ENCODE results near the gene ANAPC16. TPM values are rescaled to one million over a fixed set of nuclear protein-coding genes. Genes with fewer than 3 reads are reported as not detected.

ANAPC16 gene
- total and polyA plus RNA-seq, 7 experiments from 2014 or later = 85.5 to 445 (median 118) TPM

- no peak overlapping the region for H3K4me3 ChIP-seq (ENCODE audit: low read length)
- Mint-ChIP-seq H3K27ac (peak overlapping the region; percentile 35 to 90 (median 71)), H3K36me3 (peaks cover 6 to 32% (median 19%) of the 10 kb centered on the region in 5 donors), H3K9me3 (peaks cover 0 to 2% (median 0%) of the 10 kb centered on the region in 11 donors), H3K4me1 (peaks cover 48 to 71% (median 59%) of the 10 kb centered on the region in 7 donors), H3K27me3 (no peaks in the 10 kb centered on the region), H3K4me3 (peak overlapping the region in 8 of 10 donors; percentile 32 to 60 (median 42))
- no peak for DNase-seq
- H3K9me3 ChIP-seq (ENCODE audit: control insufficient read depth in 2 of 3, low read length in 3 of 3) = no peaks in the 10 kb centered on the region
- ChIA-PET CTCF (interaction anchor here (0.6 to 1.2 kb wide), 4 partner anchors 54 to 331 kb away, joined by 3 to 6 read pairs (median 4); no protein-coding TSS in a partner anchor), POLR2A (interaction anchor here (0.6 to 1.9 kb wide), 5 partner anchors 10 to 240 kb away, joined by 3 to 8 read pairs (median 3); partner anchors contain the start of gene ASCC1)
- ATAC-seq = no peak
- no peaks in the 10 kb centered on the region for H3K27me3 ChIP-seq (ENCODE audit: control insufficient read depth in 2 of 2, insufficient read depth in 2 of 2, low read length in 2 of 2)
- peaks cover 10 to 56% of the 10 kb centered on the region in 2 donors for H3K4me1 ChIP-seq (ENCODE audit: control insufficient read depth in 2 of 2, insufficient read depth in 2 of 2, low read length in 2 of 2)
- intact Hi-C loops (cut with micrococcal nuclease) = no loop called here
- H3K36me3 ChIP-seq (ENCODE audit: control insufficient read depth in 2 of 3, insufficient read depth in 3 of 3, low read length in 3 of 3) = peaks cover 0 to 26% (median 8%) of the 10 kb centered on the region in 3 experiments
- peak overlapping the region; percentile 26 for H3K27ac ChIP-seq (ENCODE audit: low read depth, low read length)
Observed at GRCh38 chr10:72226418-72227027, 10.7 kb downstream of the ANAPC16 start.

- DNase-seq (no peak), ATAC-seq (no peak)
- no peaks in the 10 kb centered on the region for H3K9me3 ChIP-seq (ENCODE audit: control insufficient read depth in 2 of 3, low read length in 3 of 3)
- no peaks in the 10 kb centered on the region for H3K27me3 ChIP-seq (ENCODE audit: control insufficient read depth in 2 of 2, insufficient read depth in 2 of 2, low read length in 2 of 2)
- peaks cover 44 to 66% (median 56%) of the 10 kb centered on the region in 7 donors for H3K4me1 Mint-ChIP-seq
- intact Hi-C loops (cut with micrococcal nuclease) = no loop called here
- ChIA-PET CTCF (interaction anchor here (1.9 kb wide), 1 partner anchor 12 kb away, joined by 8 read pairs; the partner anchor contains the start of genes ANAPC16 and ASCC1), POLR2A (interaction anchor here (0.9 to 3.1 kb wide), 4 partner anchors 10 to 33 kb away, joined by 3 to 21 read pairs (median 4); no protein-coding TSS in a partner anchor)
- peak overlapping the region in 8 of 9 donors; percentile 33 to 80 (median 55) for H3K27ac Mint-ChIP-seq
- peak overlapping the region; percentile 42 for H3K27ac ChIP-seq (ENCODE audit: low read depth, low read length)
- H3K4me3 ChIP-seq (ENCODE audit: low read length) = no peak overlapping the region
- no peaks in the 10 kb centered on the region for H3K27me3 Mint-ChIP-seq
- H3K9me3 Mint-ChIP-seq = peaks cover 0 to 2% (median 0%) of the 10 kb centered on the region in 11 donors
- peak overlapping the region in 4 of 10 donors; percentile 2 to 52 (median 12) for H3K4me3 Mint-ChIP-seq
- H3K36me3 ChIP-seq (ENCODE audit: control insufficient read depth in 2 of 3, insufficient read depth in 3 of 3, low read length in 3 of 3) = peaks cover 0 to 31% (median 9%) of the 10 kb centered on the region in 3 experiments
- H3K36me3 Mint-ChIP-seq = peaks cover 6 to 33% (median 17%) of the 10 kb centered on the region in 5 donors
- peaks cover 10 to 50% of the 10 kb centered on the region in 2 donors for H3K4me1 ChIP-seq (ENCODE audit: control insufficient read depth in 2 of 2, insufficient read depth in 2 of 2, low read length in 2 of 2)
Observed at GRCh38 chr10:72227826-72228225, 12.0 kb downstream of the ANAPC16 start.

- POLR2A ChIA-PET = interaction anchor here (0.9 to 3.1 kb wide), 8 partner anchors 11 to 148 kb away, joined by 3 to 21 read pairs (median 4); partner anchors contain the start of genes ANAPC16 and ASCC1
- Mint-ChIP-seq H3K27ac (peak overlapping the region; percentile 34 to 80 (median 55)), H3K9me3 (peaks cover 0 to 2% (median 0%) of the 10 kb centered on the region in 11 donors), H3K27me3 (no peaks in the 10 kb centered on the region), H3K4me1 (peaks cover 39 to 64% (median 57%) of the 10 kb centered on the region in 7 donors), H3K4me3 (peak overlapping the region in 6 of 10 donors; percentile 2 to 52 (median 16)), H3K36me3 (peaks cover 6 to 38% (median 21%) of the 10 kb centered on the region in 5 donors)
- intact Hi-C loops (cut with micrococcal nuclease) = no loop called here
- CTCF ChIA-PET = interaction anchor here (0.7 to 1.9 kb wide), 3 partner anchors 13 to 167 kb away, joined by 3 to 8 read pairs (median 4); partner anchors contain the start of genes ANAPC16 and ASCC1
- Histone ChIP-seq H3K36me3 (ENCODE audit: control insufficient read depth in 2 of 3, insufficient read depth in 3 of 3, low read length in 3 of 3) (peaks cover 0 to 36% (median 14%) of the 10 kb centered on the region in 3 experiments), H3K4me3 (ENCODE audit: low read length) (no peak overlapping the region), H3K27me3 (ENCODE audit: control insufficient read depth in 2 of 2, insufficient read depth in 2 of 2, low read length in 2 of 2) (no peaks in the 10 kb centered on the region), H3K9me3 (ENCODE audit: control insufficient read depth in 2 of 3, low read length in 3 of 3) (no peaks in the 10 kb centered on the region), H3K4me1 (ENCODE audit: control insufficient read depth in 2 of 2, insufficient read depth in 2 of 2, low read length in 2 of 2) (peaks cover 10 to 45% of the 10 kb centered on the region in 2 donors), H3K27ac (ENCODE audit: low read depth, low read length) (peak overlapping the region; percentile 42)
- ATAC-seq (no peak), DNase-seq (no peak)
Observed at GRCh38 chr10:72228318-72228751, 12.5 kb downstream of the ANAPC16 start.

GRCh38 chr10:72229261-72230251 lies 13.7 kb downstream of the ANAPC16 start:
- H3K27me3 ChIP-seq (ENCODE audit: control insufficient read depth in 2 of 2, insufficient read depth in 2 of 2, low read length in 2 of 2) = no peaks in the 10 kb centered on the region
- H3K27ac ChIP-seq (ENCODE audit: low read depth, low read length) = peak overlapping the region; percentile 42
- H3K9me3 Mint-ChIP-seq = peaks cover 0 to 2% (median 0%) of the 10 kb centered on the region in 11 donors
- DNase-seq (no peak), ATAC-seq (no peak)
- ChIA-PET CTCF (interaction anchor here (0.5 to 1.9 kb wide), 5 partner anchors 14 to 181 kb away, joined by 3 to 8 read pairs (median 3); partner anchors contain the start of genes ANAPC16 and ASCC1), POLR2A (interaction anchor here (0.6 to 3.1 kb wide), 11 partner anchors 9 to 149 kb away, joined by 3 to 21 read pairs (median 3); partner anchors contain the start of genes ANAPC16 and ASCC1)
- H3K9me3 ChIP-seq (ENCODE audit: control insufficient read depth in 2 of 3, low read length in 3 of 3) = no peaks in the 10 kb centered on the region
- peaks cover 0 to 46% (median 18%) of the 10 kb centered on the region in 3 experiments for H3K36me3 ChIP-seq (ENCODE audit: control insufficient read depth in 2 of 3, insufficient read depth in 3 of 3, low read length in 3 of 3)
- peak overlapping the region in 6 of 10 donors; percentile 1 to 52 (median 44) for H3K4me3 Mint-ChIP-seq
- H3K27me3 Mint-ChIP-seq = no peaks in the 10 kb centered on the region
- peaks cover 6 to 36% (median 18%) of the 10 kb centered on the region in 5 donors for H3K36me3 Mint-ChIP-seq
- H3K4me3 ChIP-seq (ENCODE audit: low read length) = no peak overlapping the region
- H3K4me1 Mint-ChIP-seq = peaks cover 28 to 52% (median 48%) of the 10 kb centered on the region in 7 donors
- peaks cover 10 to 36% of the 10 kb centered on the region in 2 donors for H3K4me1 ChIP-seq (ENCODE audit: control insufficient read depth in 2 of 2, insufficient read depth in 2 of 2, low read length in 2 of 2)
- peak overlapping the region; percentile 3 to 86 (median 72) for H3K27ac Mint-ChIP-seq
- intact Hi-C loops (cut with micrococcal nuclease) = no loop called here

- ChIA-PET POLR2A (interaction anchor here (0.6 to 1.1 kb wide), 2 partner anchors 8 to 168 kb away, joined by 3 read pairs; no protein-coding TSS in a partner anchor), CTCF (interaction anchor here (0.6 kb wide), 2 partner anchors 337 to 549 kb away, joined by 3 read pairs; no protein-coding TSS in a partner anchor)
- ATAC-seq = no peak
- DNase-seq = no peak
- H3K9me3 Mint-ChIP-seq = peaks cover 0 to 2% (median 0%) of the 10 kb centered on the region in 11 donors
- peak overlapping the region in 2 of 9 donors; percentile 46 to 70 for H3K27ac Mint-ChIP-seq
- Histone ChIP-seq H3K27me3 (ENCODE audit: control insufficient read depth in 2 of 2, insufficient read depth in 2 of 2, low read length in 2 of 2) (no peaks in the 10 kb centered on the region), H3K27ac (ENCODE audit: low read depth, low read length) (no peak overlapping the region), H3K36me3 (ENCODE audit: control insufficient read depth in 2 of 3, insufficient read depth in 3 of 3, low read length in 3 of 3) (peaks cover 0 to 65% (median 15%) of the 10 kb centered on the region in 3 experiments), H3K9me3 (ENCODE audit: control insufficient read depth in 2 of 3, low read length in 3 of 3) (no peaks in the 10 kb centered on the region), H3K4me1 (ENCODE audit: control insufficient read depth in 2 of 2, insufficient read depth in 2 of 2, low read length in 2 of 2) (peaks cover 3 to 18% of the 10 kb centered on the region in 2 donors), H3K4me3 (ENCODE audit: low read length) (no peak overlapping the region)
- no peak overlapping the region for H3K4me3 Mint-ChIP-seq
- H3K4me1 Mint-ChIP-seq = peaks cover 14 to 38% (median 25%) of the 10 kb centered on the region in 7 donors
- H3K27me3 Mint-ChIP-seq = no peaks in the 10 kb centered on the region
- H3K36me3 Mint-ChIP-seq = peaks cover 6 to 40% (median 24%) of the 10 kb centered on the region in 5 donors
- intact Hi-C loops (cut with micrococcal nuclease) = loop anchor here in 1 of 2 donors (2.0 kb wide), 1 partner anchor 15 kb away; no protein-coding TSS in a partner anchor
Observed at GRCh38 chr10:72233621-72234020, 17.8 kb downstream of the ANAPC16 start.

Measured in naive thymus-derived CD4-positive, alpha-beta T cell (primary cell).